Sigmoid colon (tissue), 7 donors: ENCODE measurements around the gene C1orf53. TPM values are rescaled to one million over a fixed set of nuclear protein-coding genes. Genes with fewer than 3 reads are reported as not detected.

Experiments
- DNase-seq: peaks from one replicate; pipeline ENCODE4 v3.0.0-alpha.2; 2019
- H3K27ac ChIP-seq, 4 donors: fragments of 200-600 bp; sonication (generic); one replicate each; pipeline ENCODE4 v1.5.1; 2016 to 2019; ENCODE audit warnings: mild to moderate bottlenecking in 1 of 4
- H3K27me3 ChIP-seq, 3 donors: fragments of 200-600 bp; sonication (generic); one replicate each; pipeline ENCODE4 v1.5.1; 2019; ENCODE audit warnings: mild to moderate bottlenecking in 1 of 3
- H3K36me3 ChIP-seq, 4 donors: fragments of 200-600 bp; sonication (generic); one replicate each; pipeline ENCODE4 v1.5.1; 2016 to 2019
- H3K4me1 ChIP-seq, 4 donors: fragments of 200-600 bp; sonication (generic); one replicate each; pipeline ENCODE4 v1.5.1; 2017 to 2019
- H3K4me3 ChIP-seq, 4 donors: fragments of 200-600 bp; sonication (generic); one replicate each; pipeline ENCODE4 v1.5.1; 2017 to 2019; ENCODE audit warnings: mild to moderate bottlenecking in 2 of 4, moderate library complexity in 1 of 4
- H3K9me3 ChIP-seq, 4 donors: fragments of 200-600 bp in 3 of 4; sonication (generic) in 3 of 4; one replicate each; pipeline versions ENCODE4 v1.5.1 to v1.6.1; 2013 to 2019
- CTCF ChIP-seq, 4 experiments: fragments of 450-650 bp in 3 of 4; fragments of 200-600 bp in 1 of 4; IDR thresholded peaks; one replicate each; pipeline ENCODE4 v1.5.1; 2016 to 2019; ENCODE audit warnings: antibody characterized with exemption in 4 of 4, mild to moderate bottlenecking in 3 of 4, moderate library complexity in 2 of 4
- EP300 ChIP-seq, 4 donors: sonication (generic); formaldehyde crosslinking; IDR thresholded peaks; one replicate each; pipeline ENCODE4 v1.6.1; 2017; ENCODE audit warnings: antibody characterized with exemption in 4 of 4
- POLR2A ChIP-seq, 2 donors: fragments of 450-650 bp; IDR thresholded peaks; one replicate each; pipeline ENCODE4 v1.6.1; 2016; ENCODE audit warnings: antibody characterized with exemption in 2 of 2, mild to moderate bottlenecking in 2 of 2, moderate library complexity in 2 of 2
- POLR2AphosphoS5 ChIP-seq, 4 donors: sonication (generic); formaldehyde crosslinking; IDR thresholded peaks; one replicate each; pipeline ENCODE4 v1.6.1; 2017; ENCODE audit warnings: antibody characterized with exemption in 4 of 4
- WGBS, 2 donors: extraction: QIAGEN DNeasy Blood & Tissue Kit; methylation state at CpG; one replicate each; pipeline ENCODE4 v1.1.7; 2013; 5-methylcytosine and 5-hydroxymethylcytosine counted together
- intact Hi-C: fragments of 100-400 bp; cut with DNase I; formaldehyde crosslinking; loops from one replicate; pipeline ENCODE4 v1.15.1; 2023
- polyA plus RNA-seq, 3 donors: library from polyadenylated mRNA; stranded (reverse); fragments of 200-250 nt; gene quantifications; one replicate each; pipeline ENCODE4 v1.2.3, GENCODE V29; 2013
- total RNA-seq, 4 donors: library from RNA; depleted of rRNA; stranded (reverse); fragments of >200 nt; gene quantifications; one replicate each; pipeline ENCODE4 v1.1.0, GENCODE V29; 2016
- donor health status: healthy with polysubstance abuse.
- donor health status: Bipolar disorder and iron deficiency.
- donor health status: healthy.

Gene C1orf53
- total and polyA plus RNA-seq, 7 donors = 1.2 to 13.8 (median 4.0) TPM; not detected in 1

- 17 to 25% methylated on average over 26 of the region's 26 CpGs for WGBS, 2 donors
- peaks cover 87 to 100% (median 100%) of the 10 kb centered on the region in 3 donors for H3K27me3 ChIP-seq
- intact Hi-C loops = no loop called here
These were observed 11.3 kb downstream of the C1orf53 start for GRCh38 chr1:197913495-197914276.

DNA sequence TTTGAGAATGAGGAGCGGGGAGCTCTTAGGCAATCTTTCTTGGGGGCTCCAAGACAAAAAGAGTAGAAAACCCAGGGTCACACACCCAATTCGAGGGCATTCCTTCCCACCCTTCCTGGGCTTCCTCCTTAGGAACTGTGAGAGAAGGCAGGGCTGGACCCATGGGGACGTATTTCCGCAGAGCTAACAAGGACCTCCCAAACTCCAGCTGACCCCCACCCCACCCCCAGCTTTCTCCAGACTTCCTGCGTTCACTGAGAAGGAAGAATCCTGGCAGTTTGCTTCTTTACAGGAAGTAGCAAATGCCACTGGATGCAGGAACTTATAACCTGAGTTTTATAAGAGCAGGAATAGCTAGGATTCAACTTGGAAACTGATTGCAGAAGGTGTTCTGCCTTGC is 12.1 kb downstream of the C1orf53 start:
- TF ChIP-seq POLR2A (IDR thresholded peaks at IDR 0.05) = no peak
- TF ChIP-seq EP300 (IDR thresholded peaks at IDR 0.05) = no peak
- no peak for TF ChIP-seq POLR2AphosphoS5 (IDR thresholded peaks at IDR 0.05)
- no peak for TF ChIP-seq CTCF (IDR thresholded peaks at IDR 0.05)
- no peaks in the 10 kb centered on the region for H3K9me3 ChIP-seq
- H3K27ac ChIP-seq = no peak overlapping the region
- peaks cover 0 to 79% (median 74%) of the 10 kb centered on the region in 4 donors for H3K4me1 ChIP-seq
- 12 to 28% methylated on average over 5 of the region's 5 CpGs for WGBS, 2 donors
- no peaks in the 10 kb centered on the region for H3K36me3 ChIP-seq
- H3K27me3 ChIP-seq = peaks cover 92 to 100% (median 100%) of the 10 kb centered on the region in 3 donors
- intact Hi-C loops = no loop called here
- no peak overlapping the region for H3K4me3 ChIP-seq
- no peak for DNase-seq

More at GRCh38 chr1:197913495-197914276, 11.3 kb downstream of the C1orf53 start:
- H3K36me3 ChIP-seq = no peaks in the 10 kb centered on the region
- peaks cover 0 to 72% (median 70%) of the 10 kb centered on the region in 4 donors for H3K4me1 ChIP-seq
- no peak for TF ChIP-seq POLR2AphosphoS5 (IDR thresholded peaks at IDR 0.05)
- no peak for TF ChIP-seq CTCF (IDR thresholded peaks at IDR 0.05)
- TF ChIP-seq EP300 (IDR thresholded peaks at IDR 0.05) = no peak
- no peak for TF ChIP-seq POLR2A (IDR thresholded peaks at IDR 0.05)
- no peak overlapping the region for H3K4me3 ChIP-seq
- no peak overlapping the region for H3K27ac ChIP-seq
- no peaks in the 10 kb centered on the region for H3K9me3 ChIP-seq
- DNase-seq = no peak

DNA sequence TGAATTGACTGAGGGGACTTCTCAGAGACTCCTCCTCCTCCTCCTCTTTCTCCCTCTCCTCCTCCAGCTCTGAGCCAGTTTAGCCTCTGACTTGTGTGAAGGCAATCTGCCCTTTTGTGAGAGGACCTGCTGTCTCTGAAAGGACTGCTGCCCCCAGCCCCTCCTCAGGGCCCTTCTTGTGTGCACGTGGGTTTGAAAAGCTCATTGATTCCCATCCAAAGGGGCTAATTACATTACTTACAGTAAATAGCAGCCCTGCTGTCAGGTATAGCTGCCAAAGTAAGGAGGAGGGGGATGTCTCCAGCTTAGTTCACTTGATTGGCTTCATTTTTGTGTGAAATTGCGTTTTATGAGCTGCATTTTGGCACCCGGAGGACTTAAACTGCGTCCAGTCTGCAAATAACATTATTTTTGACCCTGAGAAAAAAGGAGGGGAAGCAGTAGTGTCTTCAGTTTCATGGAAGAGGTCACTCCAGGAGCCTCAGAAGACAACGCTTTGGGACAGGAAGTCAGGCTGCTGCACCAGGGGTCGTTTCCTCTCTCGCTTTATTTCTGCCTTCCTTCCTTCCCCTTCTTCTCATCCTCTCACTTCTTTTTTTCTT is 12.9 kb downstream of the C1orf53 start:
- intact Hi-C loops = no loop called here
- Histone ChIP-seq H3K27ac (no peak overlapping the region), H3K27me3 (peaks cover 94 to 100% (median 100%) of the 10 kb centered on the region in 3 donors), H3K4me1 (peaks cover 0 to 85% (median 75%) of the 10 kb centered on the region in 4 donors), H3K9me3 (no peaks in the 10 kb centered on the region), H3K4me3 (no peak overlapping the region), H3K36me3 (no peaks in the 10 kb centered on the region)
- no peak for TF ChIP-seq POLR2A (IDR thresholded peaks at IDR 0.05)
- TF ChIP-seq EP300 (IDR thresholded peaks at IDR 0.05) = no peak
- TF ChIP-seq POLR2AphosphoS5 (IDR thresholded peaks at IDR 0.05) = no peak
- 3 to 5% methylated on average over 7 of the region's 7 CpGs for WGBS, 2 donors
- no peak for DNase-seq

- no peak for DNase-seq
- TF ChIP-seq EP300 (IDR thresholded peaks at IDR 0.05) (no peak), POLR2A (IDR thresholded peaks at IDR 0.05) (no peak), POLR2AphosphoS5 (IDR thresholded peaks at IDR 0.05) (peak in 1 of 4 donors; percentile 13), CTCF (IDR thresholded peaks at IDR 0.05) (peak in 2 of 4 experiments; percentile 12 to 30)
- Histone ChIP-seq H3K27me3 (peaks cover 94 to 100% (median 100%) of the 10 kb centered on the region in 3 donors), H3K9me3 (no peaks in the 10 kb centered on the region), H3K27ac (no peak overlapping the region), H3K4me1 (peaks cover 0 to 83% (median 69%) of the 10 kb centered on the region in 4 donors), H3K36me3 (no peaks in the 10 kb centered on the region), H3K4me3 (peak overlapping the region in 2 of 4 donors; percentile 16)
- WGBS, 2 donors = 1% methylated on average over 42 of the region's 42 CpGs
- intact Hi-C loops = no loop called here
These were observed 13.6 kb downstream of the C1orf53 start for GRCh38 chr1:197915862-197916499.
